ENCODE measurements around the gene RPA4. TPM values are rescaled to one million over a fixed set of nuclear protein-coding genes. Genes with fewer than 3 reads are reported as not detected.

The RPA4 gene
- total and polyA plus RNA-seq, 10 of the 15 experiments (the other 5 are each of a cell fraction or from before 2014, with no cell fraction given) = 0.20 to 1.3 (median 0.43) TPM

DNA sequence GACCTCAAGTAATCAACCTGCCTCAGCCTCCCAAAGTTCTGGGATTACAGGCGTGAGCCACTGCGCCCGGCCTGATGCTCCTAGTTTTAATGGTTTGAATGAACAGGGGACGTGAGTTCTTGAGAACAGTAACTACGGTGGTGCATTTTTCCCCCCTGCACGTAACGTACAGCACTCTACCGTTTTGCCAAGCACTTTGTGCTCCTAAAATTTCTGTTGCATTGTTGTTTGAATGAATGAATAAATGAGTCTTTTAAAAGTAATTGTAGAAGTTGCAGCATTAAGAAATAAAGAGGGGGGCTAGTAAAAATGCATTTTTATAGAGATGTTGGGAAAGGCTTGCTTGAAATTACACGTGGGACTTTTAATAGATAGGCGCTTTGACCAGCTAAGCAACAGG lies at the start of gene RPA4 (continued):
- no peak for TF ChIP-seq IKZF2 (IDR thresholded peaks at IDR 0.05)
- no peak for TF ChIP-seq NR2C1 (IDR thresholded peaks at IDR 0.05)
- no peak for TF ChIP-seq EGR1 (IDR thresholded peaks at IDR 0.05; ENCODE audit: borderline replicate concordance in 1 of 2, low read depth in 2 of 2, low read length in 2 of 2)
- TF ChIP-seq, protein P1, sequence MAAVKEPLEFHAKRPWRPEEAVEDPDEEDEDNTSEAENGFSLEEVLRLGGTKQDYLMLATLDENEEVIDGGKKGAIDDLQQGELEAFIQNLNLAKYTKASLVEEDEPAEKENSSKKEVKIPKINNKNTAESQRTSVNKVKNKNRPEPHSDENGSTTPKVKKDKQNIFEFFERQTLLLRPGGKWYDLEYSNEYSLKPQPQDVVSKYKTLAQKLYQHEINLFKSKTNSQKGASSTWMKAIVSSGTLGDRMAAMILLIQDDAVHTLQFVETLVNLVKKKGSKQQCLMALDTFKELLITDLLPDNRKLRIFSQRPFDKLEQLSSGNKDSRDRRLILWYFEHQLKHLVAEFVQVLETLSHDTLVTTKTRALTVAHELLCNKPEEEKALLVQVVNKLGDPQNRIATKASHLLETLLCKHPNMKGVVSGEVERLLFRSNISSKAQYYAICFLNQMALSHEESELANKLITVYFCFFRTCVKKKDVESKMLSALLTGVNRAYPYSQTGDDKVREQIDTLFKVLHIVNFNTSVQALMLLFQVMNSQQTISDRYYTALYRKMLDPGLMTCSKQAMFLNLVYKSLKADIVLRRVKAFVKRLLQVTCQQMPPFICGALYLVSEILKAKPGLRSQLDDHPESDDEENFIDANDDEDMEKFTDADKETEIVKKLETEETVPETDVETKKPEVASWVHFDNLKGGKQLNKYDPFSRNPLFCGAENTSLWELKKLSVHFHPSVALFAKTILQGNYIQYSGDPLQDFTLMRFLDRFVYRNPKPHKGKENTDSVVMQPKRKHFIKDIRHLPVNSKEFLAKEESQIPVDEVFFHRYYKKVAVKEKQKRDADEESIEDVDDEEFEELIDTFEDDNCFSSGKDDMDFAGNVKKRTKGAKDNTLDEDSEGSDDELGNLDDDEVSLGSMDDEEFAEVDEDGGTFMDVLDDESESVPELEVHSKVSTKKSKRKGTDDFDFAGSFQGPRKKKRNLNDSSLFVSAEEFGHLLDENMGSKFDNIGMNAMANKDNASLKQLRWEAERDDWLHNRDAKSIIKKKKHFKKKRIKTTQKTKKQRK (IDR thresholded peaks at IDR 0.05; ENCODE audit: low read depth, low read length) = no peak
- TF ChIP-seq MYB (IDR thresholded peaks at IDR 0.05; ENCODE audit: borderline replicate concordance, low read depth, low read length) = no peak
- TF ChIP-seq CHD2 (IDR thresholded peaks at IDR 0.05; ENCODE audit: borderline replicate concordance, low read depth, low read length) = no peak

DNA sequence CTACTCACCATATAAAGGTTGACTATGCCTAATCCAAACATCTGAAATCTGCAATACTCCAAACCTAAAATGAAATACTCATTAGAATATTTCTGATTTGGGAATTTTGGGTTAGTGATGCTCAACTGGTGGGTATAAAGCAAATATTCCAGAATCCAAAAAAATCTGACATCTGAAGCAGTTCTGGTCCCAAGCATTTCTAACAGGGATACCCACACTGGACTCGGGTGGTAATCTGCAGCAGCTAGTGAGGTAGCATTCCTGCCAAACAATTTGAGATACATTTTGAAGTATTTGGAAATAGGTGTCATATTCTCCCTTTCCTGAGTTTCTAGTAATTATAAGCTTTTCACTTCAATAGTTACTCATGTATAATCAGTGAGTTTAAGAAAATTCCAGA lies 49.6 kb upstream of the RPA4 start:
- Histone ChIP-seq H3K36me3 (ENCODE audit: control insufficient read depth in 2 of 2, insufficient read depth in 2 of 2, low read length in 1 of 2) (no peaks in the 10 kb centered on the region; a peak in 1 of 4 replicates), H3K9me3 (replicated peaks; ENCODE audit: control insufficient read depth, insufficient read depth, low read length) (no peaks in the 10 kb centered on the region; the same call in 2 of the 3 replicates), H3K27me3 (replicated peaks in 1 of 2; ENCODE audit: control insufficient read depth in 2 of 2, insufficient read depth in 2 of 2, low read length in 1 of 2) (no peaks in the 10 kb centered on the region), H3K27ac (ENCODE audit: control insufficient read depth, insufficient read depth) (no peak overlapping the region), H3K79me2 (ENCODE audit: control insufficient read depth, insufficient read depth, low read length) (no peaks in the 10 kb centered on the region; the same call in 1 of the 2 replicates), H2AFZ (ENCODE audit: control insufficient read depth, low read depth, low read length) (no peak overlapping the region), H3K4me1 (ENCODE audit: control insufficient read depth, insufficient read depth, low read length) (no peaks in the 10 kb centered on the region), H3K4me3 (no peak overlapping the region), H4K20me1 (ENCODE audit: control insufficient read depth, insufficient read depth) (no peaks in the 10 kb centered on the region), H3K9ac (ENCODE audit: control insufficient read depth, insufficient read depth, low read length) (no peak overlapping the region), H3K4me2 (ENCODE audit: control insufficient read depth, insufficient read depth) (no peak overlapping the region)
- FAIRE-seq (no peak), ATAC-seq (no peak), DNase-seq (ENCODE audit: low read depth, low spot score) (no peak)
- intact Hi-C loops (cut with micrococcal nuclease; ENCODE audit: unreplicated experiment) = no loop called here
- BruUV-seq (replicated peaks) = no TSS peak
- POLR2A ChIA-PET = no interaction called here
- WGBS (ENCODE audit: insufficient coverage, insufficient replicate concordance, low lambda C conversion rate, missing lambda C conversion rate) = 67% methylated on average over 1 of the region's 1 CpG
- in situ Hi-C loops (cut with MboI) = no loop called here
- CTCF ChIA-PET = no interaction called here
- SMC1A ChIA-PET (ENCODE audit: uncharacterized antibody, unreplicated experiment) = interaction anchor here (0.7 kb wide), 1 partner anchor 1219 kb away, joined by 3 read pairs; no protein-coding TSS in a partner anchor
- no peak for TF ChIP-seq NR2C2 (IDR thresholded peaks at IDR 0.05; ENCODE audit: borderline replicate concordance, control insufficient read depth, insufficient read length, low read depth)
- TF ChIP-seq EP300 (IDR thresholded peaks at IDR 0.05; ENCODE audit: borderline replicate concordance in 1 of 2, control insufficient read depth in 1 of 2, low read depth in 2 of 2, low read length in 2 of 2) = no peak
- RAD21 ChIA-PET (ENCODE audit: unreplicated experiment) = no interaction called here
